Measurements from ENCODE around the gene MSH3. TPM values are rescaled to one million over a fixed set of nuclear protein-coding genes. Genes with fewer than 3 reads are reported as not detected.

MSH3 gene
- polyA plus RNA-seq, 2 of the 4 experiments (the other 2 are of a cell fraction) = 9.3 to 13.1 TPM

- POLR2A ChIA-PET = interaction anchor here (1.1 kb wide), 1 partner anchor 179 kb away, joined by 3 read pairs; no protein-coding TSS in a partner anchor
- no peak for FAIRE-seq
Measured at GRCh38 chr5:80667384-80667783, 12.9 kb downstream of the MSH3 start.

GRCh38 chr5:80668016-80668969 is 13.8 kb downstream of the MSH3 start:
- ChIA-PET POLR2A (interaction anchor here (1.1 kb wide), 1 partner anchor 180 kb away, joined by 3 read pairs; no protein-coding TSS in a partner anchor), CTCF (interaction anchor here (0.6 to 1.7 kb wide), 8 partner anchors 10 to 585 kb away, joined by 3 to 6 read pairs (median 3); no protein-coding TSS in a partner anchor)
- FAIRE-seq (no peak), DNase-seq (ENCODE audit: low read depth in 1 of 2, low spot score in 1 of 2) (no peak), ATAC-seq (peak in 1 of 2 experiments; percentile 17; a peak in 2 of 6 replicates)
- Histone ChIP-seq H3K4me3 (no peak overlapping the region), H3K9me3 (no peaks in the 10 kb centered on the region), H3K4me2 (no peak overlapping the region), H3K4me1 (0 out of 3 replicates have a peak, but pooled peaks cover 3% of the 10 kb centered on the region), H3K27ac (no peak overlapping the region)
- TF ChIP-seq TP53 (CRISPR knock-in tag; IDR thresholded peaks at IDR 0.05) (no peak), HOXB5 (CRISPR knock-in tag; IDR thresholded peaks at IDR 0.05) (no peak), JUN (IDR thresholded peaks at IDR 0.05) (no peak), HMGXB4 (CRISPR knock-in tag; IDR thresholded peaks at IDR 0.05; ENCODE audit: borderline replicate concordance) (no peak), BHLHE40 (IDR thresholded peaks at IDR 0.05; ENCODE audit: low read depth, low read length) (no peak)
- TF ChIP-seq, protein P1, sequence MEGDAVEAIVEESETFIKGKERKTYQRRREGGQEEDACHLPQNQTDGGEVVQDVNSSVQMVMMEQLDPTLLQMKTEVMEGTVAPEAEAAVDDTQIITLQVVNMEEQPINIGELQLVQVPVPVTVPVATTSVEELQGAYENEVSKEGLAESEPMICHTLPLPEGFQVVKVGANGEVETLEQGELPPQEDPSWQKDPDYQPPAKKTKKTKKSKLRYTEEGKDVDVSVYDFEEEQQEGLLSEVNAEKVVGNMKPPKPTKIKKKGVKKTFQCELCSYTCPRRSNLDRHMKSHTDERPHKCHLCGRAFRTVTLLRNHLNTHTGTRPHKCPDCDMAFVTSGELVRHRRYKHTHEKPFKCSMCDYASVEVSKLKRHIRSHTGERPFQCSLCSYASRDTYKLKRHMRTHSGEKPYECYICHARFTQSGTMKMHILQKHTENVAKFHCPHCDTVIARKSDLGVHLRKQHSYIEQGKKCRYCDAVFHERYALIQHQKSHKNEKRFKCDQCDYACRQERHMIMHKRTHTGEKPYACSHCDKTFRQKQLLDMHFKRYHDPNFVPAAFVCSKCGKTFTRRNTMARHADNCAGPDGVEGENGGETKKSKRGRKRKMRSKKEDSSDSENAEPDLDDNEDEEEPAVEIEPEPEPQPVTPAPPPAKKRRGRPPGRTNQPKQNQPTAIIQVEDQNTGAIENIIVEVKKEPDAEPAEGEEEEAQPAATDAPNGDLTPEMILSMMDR (IDR thresholded peaks at IDR 0.05) = no peak
- TF ChIP-seq, protein P2, sequence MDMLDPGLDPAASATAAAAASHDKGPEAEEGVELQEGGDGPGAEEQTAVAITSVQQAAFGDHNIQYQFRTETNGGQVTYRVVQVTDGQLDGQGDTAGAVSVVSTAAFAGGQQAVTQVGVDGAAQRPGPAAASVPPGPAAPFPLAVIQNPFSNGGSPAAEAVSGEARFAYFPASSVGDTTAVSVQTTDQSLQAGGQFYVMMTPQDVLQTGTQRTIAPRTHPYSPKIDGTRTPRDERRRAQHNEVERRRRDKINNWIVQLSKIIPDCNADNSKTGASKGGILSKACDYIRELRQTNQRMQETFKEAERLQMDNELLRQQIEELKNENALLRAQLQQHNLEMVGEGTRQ (IDR thresholded peaks at IDR 0.05) = no peak
- WGBS (ENCODE audit: missing lambda C conversion rate) = 77% methylated on average over 13 of the region's 16 CpGs

More at GRCh38 chr5:80667384-80667783, 12.9 kb downstream of the MSH3 start:
- no peak overlapping the region for H3K27ac ChIP-seq
- H3K4me3 ChIP-seq = no peak overlapping the region
- H3K4me2 ChIP-seq = no peak overlapping the region
- ATAC-seq = no peak
- WGBS (ENCODE audit: missing lambda C conversion rate) = 81% methylated on average over 8 of the region's 8 CpGs
- no peak for DNase-seq (ENCODE audit: low read depth in 1 of 2, low spot score in 1 of 2)
- no peaks in the 10 kb centered on the region for H3K4me1 ChIP-seq
- TF ChIP-seq TFCP2L1 (CRISPR knock-in tag; IDR thresholded peaks at IDR 0.05) (no peak), EP300 (IDR thresholded peaks at IDR 0.05) (no peak), ZNF302 (CRISPR knock-in tag; IDR thresholded peaks at IDR 0.05) (no peak), HMGXB4 (CRISPR knock-in tag; IDR thresholded peaks at IDR 0.05; ENCODE audit: borderline replicate concordance) (no peak), CBX8 (IDR thresholded peaks at IDR 0.05) (no peak), NR3C1 (IDR thresholded peaks at IDR 0.05) (no peak), KDM5A (IDR thresholded peaks at IDR 0.05) (no peak)
- CTCF ChIA-PET = interaction anchor here (0.6 to 1.6 kb wide), 5 partner anchors 12 to 572 kb away, joined by 3 to 6 read pairs (median 3); no protein-coding TSS in a partner anchor
- H3K9me3 ChIP-seq = no peaks in the 10 kb centered on the region
